OCI-LY7 (cell line): Measurements from ENCODE around the gene CLSTN2.

Source experiments
- CTCF ChIP-seq: fragments of 200-600 bp; sonication (generic); conservative IDR thresholded peaks from 2 replicates; pipeline ENCODE4 v1.5.1; 2014; ENCODE audit warnings: mild to moderate bottlenecking, antibody characterized with exemption, low read length, moderate library complexity, mixed read lengths
- EZH2phosphoT487 ChIP-seq: fragments of 200-600 bp; sonication (generic); IDR thresholded peaks from 2 replicates; pipeline ENCODE4 v1.6.1; 2018; ENCODE audit warnings: low read depth, borderline replicate concordance, mild to moderate bottlenecking, mixed run types, antibody characterized with exemption, low read length, moderate library complexity, mixed read lengths

GRCh38 chr3:140056047-140056446 is 121.1 kb downstream of the CLSTN2 start:
- TF ChIP-seq CTCF (no peak), EZH2phosphoT487 (no peak)
